ENCODE data around the gene KLHL30. TPM values are rescaled to one million over a fixed set of nuclear protein-coding genes. Genes with fewer than 3 reads are reported as not detected.

KLHL30 gene
- total and polyA plus RNA-seq, 11 donors: 5.1 to 43.7 (median 23.0) TPM

DNA sequence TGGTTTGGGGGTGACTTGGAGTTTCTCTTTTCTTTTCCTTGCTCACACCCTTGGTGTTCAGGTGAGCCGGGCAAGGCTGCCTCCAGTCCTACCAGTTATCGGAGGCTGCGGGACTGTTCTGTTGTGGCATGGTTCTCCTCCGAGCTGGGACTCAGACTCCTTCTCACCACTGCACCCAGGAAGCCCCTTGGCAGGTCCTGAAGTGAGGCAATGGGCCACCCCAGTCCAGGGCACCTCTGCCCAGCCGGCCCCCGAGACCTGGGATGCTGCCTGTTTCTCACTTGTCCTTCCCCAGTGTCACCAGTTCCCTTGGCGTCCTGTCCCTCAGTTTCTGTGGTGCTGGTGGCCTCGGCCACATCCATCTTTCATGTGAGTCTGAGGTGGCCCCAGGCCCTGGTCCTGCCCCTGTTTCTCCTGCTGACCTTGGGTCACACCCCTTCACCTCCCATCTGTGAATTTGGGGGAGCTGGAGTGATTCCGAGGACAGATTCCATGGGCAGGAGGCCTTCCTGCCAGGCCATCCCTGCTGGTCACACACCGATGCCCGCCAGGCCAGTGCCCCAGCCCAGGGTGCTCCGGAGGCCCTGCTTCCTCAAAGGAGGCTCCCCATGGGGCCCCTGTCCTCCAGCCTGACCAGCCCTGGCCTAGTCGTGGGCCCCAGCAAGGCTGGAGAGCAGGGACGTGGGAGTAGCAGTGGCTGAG, 6.6 kb upstream of the KLHL30 start:
- DNase-seq: peak in 3 of 5 donors; percentile 8 to 40 (median 19)
- WGBS, 4 donors: 87 to 93% (median 89%) methylated on average over 12 to 14 of the region's 14 CpGs

DNA sequence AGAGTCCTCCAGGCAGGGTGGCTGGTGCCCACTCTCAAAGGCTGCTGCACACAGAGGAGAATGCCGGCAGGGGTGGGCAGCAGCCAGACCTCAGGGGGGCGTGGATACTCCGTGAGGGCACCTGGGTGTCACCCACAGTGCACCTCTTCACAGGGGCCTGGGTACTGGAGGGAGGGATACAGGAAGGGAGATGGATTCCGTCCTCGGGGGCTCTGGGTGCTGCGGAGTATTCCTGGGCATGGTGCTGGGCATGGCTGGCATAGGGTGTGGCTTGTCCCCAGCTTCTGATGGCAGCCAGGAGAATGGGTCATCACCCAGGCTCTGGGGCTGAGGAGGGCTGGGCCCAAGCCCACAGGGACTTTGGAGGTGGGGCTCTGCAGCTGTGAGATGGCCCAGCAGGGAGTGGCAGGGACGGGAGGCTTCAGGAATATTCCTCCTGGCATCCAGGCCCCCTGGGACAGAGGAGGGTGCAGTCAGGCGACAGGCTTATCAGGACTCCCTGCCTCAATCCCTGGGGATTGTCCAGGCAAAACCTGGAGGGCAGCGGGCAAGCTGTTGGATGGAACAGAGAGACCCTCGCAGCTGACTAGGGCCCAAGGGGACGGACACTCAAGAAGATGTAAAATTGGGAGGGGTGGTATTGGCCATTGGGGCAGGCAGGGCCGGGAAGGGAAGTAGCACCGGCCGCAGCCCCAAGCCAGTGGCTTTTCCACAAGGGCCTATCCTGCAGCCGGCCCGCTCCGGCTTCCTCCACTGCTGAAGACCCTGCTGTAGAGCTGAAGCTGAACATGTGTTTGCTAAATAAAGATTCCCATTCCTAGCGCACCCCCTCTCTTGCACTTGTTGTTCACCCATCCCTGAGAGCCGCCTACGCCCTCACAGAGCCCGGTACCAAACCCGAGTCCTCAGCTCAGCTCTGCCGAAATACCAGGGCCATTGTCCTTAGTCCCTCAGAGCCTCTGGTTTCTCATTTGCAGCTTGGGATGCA, 5.7 kb upstream of the KLHL30 start:
- H3K4me1 ChIP-seq: peaks cover 0 to 15% (median 4%) of the 10 kb centered on the region in 12 donors
- H3K9me3 ChIP-seq: no peaks in the 10 kb centered on the region
- no peaks in the 10 kb centered on the region for H3K36me3 ChIP-seq
- intact Hi-C loops (cut with DNase I): no loop called here
- no peak overlapping the region for H3K4me3 ChIP-seq
- no peak for ATAC-seq
- TF ChIP-seq, protein P1, sequence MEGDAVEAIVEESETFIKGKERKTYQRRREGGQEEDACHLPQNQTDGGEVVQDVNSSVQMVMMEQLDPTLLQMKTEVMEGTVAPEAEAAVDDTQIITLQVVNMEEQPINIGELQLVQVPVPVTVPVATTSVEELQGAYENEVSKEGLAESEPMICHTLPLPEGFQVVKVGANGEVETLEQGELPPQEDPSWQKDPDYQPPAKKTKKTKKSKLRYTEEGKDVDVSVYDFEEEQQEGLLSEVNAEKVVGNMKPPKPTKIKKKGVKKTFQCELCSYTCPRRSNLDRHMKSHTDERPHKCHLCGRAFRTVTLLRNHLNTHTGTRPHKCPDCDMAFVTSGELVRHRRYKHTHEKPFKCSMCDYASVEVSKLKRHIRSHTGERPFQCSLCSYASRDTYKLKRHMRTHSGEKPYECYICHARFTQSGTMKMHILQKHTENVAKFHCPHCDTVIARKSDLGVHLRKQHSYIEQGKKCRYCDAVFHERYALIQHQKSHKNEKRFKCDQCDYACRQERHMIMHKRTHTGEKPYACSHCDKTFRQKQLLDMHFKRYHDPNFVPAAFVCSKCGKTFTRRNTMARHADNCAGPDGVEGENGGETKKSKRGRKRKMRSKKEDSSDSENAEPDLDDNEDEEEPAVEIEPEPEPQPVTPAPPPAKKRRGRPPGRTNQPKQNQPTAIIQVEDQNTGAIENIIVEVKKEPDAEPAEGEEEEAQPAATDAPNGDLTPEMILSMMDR (IDR thresholded peaks at IDR 0.05): no peak
- TF ChIP-seq POLR2A (IDR thresholded peaks at IDR 0.05): no peak
- no peaks in the 10 kb centered on the region for H3K27me3 ChIP-seq
- peak in 3 of 5 donors; percentile 18 to 48 (median 19) for DNase-seq
- WGBS, 4 donors: 77 to 90% (median 85%) methylated on average over 18 to 23 of the region's 23 CpGs
- no peak overlapping the region for H3K27ac ChIP-seq

More for the DNA sequence above, 6.6 kb upstream of the KLHL30 start:
- Histone ChIP-seq H3K4me1 (peaks cover 0 to 16% (median 1%) of the 10 kb centered on the region in 12 donors), H3K9me3 (no peaks in the 10 kb centered on the region), H3K27ac (no peak overlapping the region), H3K27me3 (no peaks in the 10 kb centered on the region), H3K4me3 (no peak overlapping the region), H3K36me3 (no peaks in the 10 kb centered on the region)
- no peak for ATAC-seq
- intact Hi-C loops (cut with DNase I): no loop called here
- no peak for TF ChIP-seq POLR2A (IDR thresholded peaks at IDR 0.05)
- TF ChIP-seq, protein P1 (IDR thresholded peaks at IDR 0.05): no peak

DNA sequence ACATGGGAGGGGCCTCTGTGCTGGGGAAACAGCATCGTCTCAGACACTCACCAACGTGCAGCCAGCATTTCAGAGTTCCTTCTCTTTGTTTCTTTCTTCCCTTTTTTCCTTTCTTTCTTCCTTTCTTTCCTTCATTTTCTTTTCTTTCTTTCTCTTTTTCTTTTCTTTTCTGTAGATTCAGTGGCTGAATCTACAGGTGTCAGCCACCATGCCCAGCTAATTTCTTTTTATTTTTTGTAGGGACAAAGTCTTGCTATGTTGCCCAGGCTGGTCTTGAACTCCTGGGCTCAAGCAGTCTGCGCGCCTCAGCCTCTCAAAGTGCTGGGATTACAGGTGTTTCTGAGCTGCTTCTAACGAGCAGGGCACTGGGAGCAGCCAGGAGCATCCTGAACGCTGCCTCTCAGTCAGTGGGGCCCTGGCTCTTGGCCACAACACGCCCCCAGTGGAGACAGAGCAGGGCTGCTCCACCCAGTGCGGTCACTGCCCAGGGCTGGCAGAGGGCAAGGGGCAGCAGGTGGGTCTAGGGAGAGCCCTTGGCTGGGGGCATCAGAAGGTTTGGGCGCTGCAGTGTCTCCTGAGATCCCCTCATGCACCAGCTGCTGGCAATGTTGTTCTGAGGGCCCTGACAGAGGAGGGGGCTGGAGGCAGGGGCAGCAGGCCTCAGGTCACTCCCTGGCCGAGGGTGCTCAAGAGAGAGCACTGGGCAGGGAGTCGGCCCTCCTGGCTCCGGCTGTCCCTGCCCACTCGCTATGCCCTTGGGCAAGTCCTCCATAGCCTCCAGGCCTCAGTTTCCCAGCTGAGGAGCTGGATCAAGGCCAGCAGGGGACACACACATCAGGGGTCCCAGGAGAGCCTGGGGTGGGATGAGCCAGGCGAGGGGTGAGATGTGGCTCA, 4.7 kb upstream of the KLHL30 start:
- H3K4me1 ChIP-seq: peaks cover 0 to 23% (median 11%) of the 10 kb centered on the region in 12 donors
- 67 to 76% (median 71%) methylated on average over 12 to 14 of the region's 14 CpGs for WGBS, 4 donors
- DNase-seq (peak in 3 of 5 donors; percentile 23 to 44 (median 24)), ATAC-seq (no peak)
- intact Hi-C loops (cut with DNase I): no loop called here
- no peak overlapping the region for H3K27ac ChIP-seq
- H3K27me3 ChIP-seq: no peaks in the 10 kb centered on the region
- no peaks in the 10 kb centered on the region for H3K9me3 ChIP-seq
- no peak overlapping the region for H3K4me3 ChIP-seq
- H3K36me3 ChIP-seq: no peaks in the 10 kb centered on the region
- TF ChIP-seq POLR2A (IDR thresholded peaks at IDR 0.05): no peak
- TF ChIP-seq, protein P1 (IDR thresholded peaks at IDR 0.05): no peak

Data from heart left ventricle (tissue), 16 donors.